ENCODE measurements around the gene DEXI.

DNA sequence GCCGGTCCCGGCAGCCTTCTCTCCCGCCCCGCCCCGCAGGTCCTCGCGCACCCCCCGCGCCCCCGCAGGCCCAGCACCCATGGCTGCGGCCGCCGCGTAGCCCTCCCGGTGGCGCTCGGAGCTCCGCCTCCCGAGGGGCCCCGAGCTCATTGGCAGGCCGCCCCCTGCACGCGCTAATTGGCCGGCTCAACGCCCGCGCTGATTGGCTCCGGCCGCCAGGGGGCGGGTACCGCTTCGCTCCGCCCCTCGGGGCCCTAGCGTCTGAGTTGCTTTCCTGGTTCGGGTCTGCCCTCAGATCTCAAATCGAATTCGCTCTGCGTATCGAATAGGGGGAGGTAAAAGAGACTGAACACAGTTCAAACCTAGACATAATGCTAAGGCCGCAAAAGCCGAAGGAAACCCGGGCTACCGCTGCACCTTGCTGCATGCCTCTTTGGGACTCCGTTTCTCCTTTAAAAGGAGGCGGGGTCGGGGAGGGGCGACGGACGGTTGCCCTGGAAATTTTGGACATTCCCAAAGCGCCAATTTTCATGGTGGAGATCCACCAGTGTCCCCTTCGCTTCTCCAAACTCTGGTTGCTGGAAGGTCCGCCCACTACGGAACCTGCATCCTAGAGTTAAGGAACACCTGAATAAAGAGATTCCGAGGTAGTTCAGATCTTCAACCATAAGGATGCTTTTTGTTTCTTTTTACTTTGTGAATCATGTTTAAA, at the start of gene DEXI:
- peak; percentile 30 for TF ChIP-seq EP300 (IDR thresholded peaks at IDR 0.05)
- TF ChIP-seq, protein P1, sequence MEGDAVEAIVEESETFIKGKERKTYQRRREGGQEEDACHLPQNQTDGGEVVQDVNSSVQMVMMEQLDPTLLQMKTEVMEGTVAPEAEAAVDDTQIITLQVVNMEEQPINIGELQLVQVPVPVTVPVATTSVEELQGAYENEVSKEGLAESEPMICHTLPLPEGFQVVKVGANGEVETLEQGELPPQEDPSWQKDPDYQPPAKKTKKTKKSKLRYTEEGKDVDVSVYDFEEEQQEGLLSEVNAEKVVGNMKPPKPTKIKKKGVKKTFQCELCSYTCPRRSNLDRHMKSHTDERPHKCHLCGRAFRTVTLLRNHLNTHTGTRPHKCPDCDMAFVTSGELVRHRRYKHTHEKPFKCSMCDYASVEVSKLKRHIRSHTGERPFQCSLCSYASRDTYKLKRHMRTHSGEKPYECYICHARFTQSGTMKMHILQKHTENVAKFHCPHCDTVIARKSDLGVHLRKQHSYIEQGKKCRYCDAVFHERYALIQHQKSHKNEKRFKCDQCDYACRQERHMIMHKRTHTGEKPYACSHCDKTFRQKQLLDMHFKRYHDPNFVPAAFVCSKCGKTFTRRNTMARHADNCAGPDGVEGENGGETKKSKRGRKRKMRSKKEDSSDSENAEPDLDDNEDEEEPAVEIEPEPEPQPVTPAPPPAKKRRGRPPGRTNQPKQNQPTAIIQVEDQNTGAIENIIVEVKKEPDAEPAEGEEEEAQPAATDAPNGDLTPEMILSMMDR (IDR thresholded peaks at IDR 0.05), result peak in 2 of 3 donors; percentile 22 to 48
